Frontal cortex (tissue), 4 donors: ENCODE results near the gene GSG1L. TPM values are rescaled to one million over a fixed set of nuclear protein-coding genes. Genes with fewer than 3 reads are reported as not detected.

Experiments used
- DNase-seq, 2 donors: peaks; one replicate each; pipeline ENCODE4 v3.0.0; 2012; ENCODE audit warnings: low spot score in 2 of 2
- FAIRE-seq: peaks from 2 replicates; lab custom pipeline; 2012; peaks lifted over from hg19 to GRCh38; lab: Jason Lieb, UNC
- total RNA-seq: library from RNA; depleted of rRNA; stranded (reverse); fragments of >200 nt; gene quantifications from one replicate; pipeline ENCODE4 v1.2.3, GENCODE V29; 2014
- donor health status: control.
- donor health status: control.
- donor health status: control.

GSG1L gene
- total RNA-seq, 1 donor from 2014 or later, result 5.3 TPM

DNA sequence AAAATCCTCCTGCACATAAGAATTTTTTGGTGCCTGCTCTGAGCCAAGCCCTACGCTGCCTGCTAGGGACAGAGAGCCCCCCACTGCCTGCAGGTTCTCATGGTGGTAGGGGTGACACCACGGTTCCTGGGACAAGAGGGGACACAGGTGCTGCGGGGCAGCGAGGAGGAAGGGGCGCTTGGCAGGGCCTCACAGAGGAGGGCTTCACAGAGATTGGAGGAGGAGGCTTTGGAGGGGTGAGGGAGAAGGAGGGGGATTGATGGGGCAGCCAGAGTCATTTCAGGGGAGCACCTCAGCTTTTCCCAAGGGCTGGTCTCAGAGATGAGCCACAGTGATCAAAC lies 29.8 kb upstream of the GSG1L start:
- FAIRE-seq (no peak), DNase-seq (no peak)

DNA sequence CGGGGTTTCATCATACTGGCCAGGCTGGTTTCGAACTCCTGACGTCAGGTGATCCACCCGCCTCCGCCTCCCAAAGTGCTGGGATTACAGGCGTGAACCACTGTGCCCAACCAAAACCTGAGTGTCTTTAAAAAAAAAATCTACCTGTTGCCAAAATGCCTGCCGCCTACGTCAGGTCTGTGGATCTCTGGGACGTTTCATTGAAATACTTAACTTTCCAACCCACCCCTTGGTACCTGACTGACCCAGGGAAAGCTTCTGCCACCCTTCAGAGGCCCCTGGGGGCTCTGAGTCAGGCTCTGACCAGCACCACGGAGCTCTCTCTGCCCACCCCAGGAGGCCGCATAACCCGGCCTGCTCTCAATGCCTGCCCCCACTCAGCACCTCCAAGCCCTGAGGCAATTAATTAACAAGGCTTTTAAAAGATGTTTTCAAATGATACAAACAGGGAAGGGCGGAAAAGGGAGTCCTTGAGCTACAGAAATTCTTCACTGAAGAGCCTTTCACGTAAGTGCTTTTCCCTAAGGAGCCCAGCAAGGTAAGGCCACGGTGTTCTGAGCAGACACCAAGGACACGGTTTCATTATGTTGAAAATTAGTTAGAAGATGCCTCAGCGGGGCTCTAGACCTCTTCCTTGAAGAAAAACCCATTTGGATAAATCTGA lies 29.3 kb upstream of the GSG1L start:
- FAIRE-seq, result no peak

DNA sequence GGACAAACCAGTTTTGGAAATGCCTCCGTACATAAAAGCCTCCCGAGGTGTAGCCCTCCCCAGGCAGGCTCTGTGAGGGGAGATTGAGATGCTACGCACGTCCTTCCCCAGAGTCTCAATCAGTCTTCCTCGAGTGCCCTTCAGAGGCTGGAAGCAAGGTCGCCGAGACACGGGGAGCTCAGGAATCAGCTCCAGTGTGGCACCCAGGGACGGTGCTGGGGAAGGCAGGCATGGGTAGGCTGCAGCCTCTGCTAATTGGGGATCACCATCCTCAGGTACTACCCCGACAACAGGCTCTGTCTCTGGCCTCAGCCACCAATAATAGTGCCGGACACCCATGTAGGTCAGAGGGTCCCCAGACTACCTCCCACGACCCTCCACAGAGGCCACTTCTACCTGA lies 28.1 kb upstream of the GSG1L start:
- no peak for DNase-seq
- no peak for FAIRE-seq

More for the DNA sequence above, 29.3 kb upstream of the GSG1L start:
- no peak for DNase-seq

DNA sequence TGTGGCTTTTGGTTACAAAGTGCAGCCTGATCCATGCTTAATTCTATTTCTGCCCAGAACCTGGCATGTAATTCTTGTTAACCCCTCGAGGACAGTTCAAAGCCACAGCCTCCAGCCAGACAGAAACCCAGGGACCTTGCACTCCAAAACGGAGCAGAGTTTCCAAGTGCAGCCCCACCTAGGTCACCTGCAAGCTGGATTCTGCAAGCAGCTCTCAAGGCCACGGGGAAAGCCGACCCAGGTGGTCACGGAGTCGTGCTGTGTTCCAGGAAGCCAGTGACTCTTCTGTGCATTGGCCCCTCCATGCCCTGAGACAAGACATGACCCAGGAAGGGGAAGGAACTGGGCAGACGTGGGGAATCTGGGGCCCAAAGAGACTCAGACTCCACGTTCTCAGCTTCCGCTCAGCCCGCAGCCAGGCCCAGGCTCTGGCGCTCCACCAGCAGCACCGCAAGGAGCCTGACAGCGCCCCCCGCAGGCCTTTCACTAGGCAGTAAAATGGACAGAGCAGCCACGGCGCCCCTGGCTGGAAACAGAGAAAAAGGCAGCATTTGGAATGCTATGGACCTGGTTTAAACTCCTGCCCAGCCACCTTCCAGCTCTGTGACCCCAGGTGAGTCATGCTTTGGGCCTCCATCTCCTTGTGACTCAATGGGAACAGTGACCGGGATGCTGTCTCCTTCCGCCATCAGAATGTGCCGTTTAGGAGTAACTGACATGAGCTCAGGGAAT lies 27.3 kb upstream of the GSG1L start:
- DNase-seq (no peak), FAIRE-seq (no peak)

DNA sequence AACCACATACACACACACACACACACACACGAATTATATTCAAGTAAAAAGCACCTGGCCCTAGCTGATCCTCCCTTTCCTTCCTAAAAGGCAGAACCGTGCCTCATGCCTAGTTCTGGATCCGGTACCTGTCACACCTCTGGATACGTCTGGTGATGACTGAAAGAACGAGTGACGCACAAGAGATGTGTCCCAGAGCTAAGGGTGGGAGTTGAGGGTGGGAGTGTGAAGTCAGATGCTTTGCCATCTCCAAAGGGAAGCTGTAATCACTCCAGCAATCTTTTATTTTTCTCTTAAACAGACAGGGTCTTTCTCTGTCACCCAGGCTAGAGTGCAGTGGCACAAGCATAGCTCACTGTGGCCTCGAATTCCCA lies 26.5 kb upstream of the GSG1L start:
- DNase-seq (peak in 1 of 2 donors; percentile 34), FAIRE-seq (no peak)

DNA sequence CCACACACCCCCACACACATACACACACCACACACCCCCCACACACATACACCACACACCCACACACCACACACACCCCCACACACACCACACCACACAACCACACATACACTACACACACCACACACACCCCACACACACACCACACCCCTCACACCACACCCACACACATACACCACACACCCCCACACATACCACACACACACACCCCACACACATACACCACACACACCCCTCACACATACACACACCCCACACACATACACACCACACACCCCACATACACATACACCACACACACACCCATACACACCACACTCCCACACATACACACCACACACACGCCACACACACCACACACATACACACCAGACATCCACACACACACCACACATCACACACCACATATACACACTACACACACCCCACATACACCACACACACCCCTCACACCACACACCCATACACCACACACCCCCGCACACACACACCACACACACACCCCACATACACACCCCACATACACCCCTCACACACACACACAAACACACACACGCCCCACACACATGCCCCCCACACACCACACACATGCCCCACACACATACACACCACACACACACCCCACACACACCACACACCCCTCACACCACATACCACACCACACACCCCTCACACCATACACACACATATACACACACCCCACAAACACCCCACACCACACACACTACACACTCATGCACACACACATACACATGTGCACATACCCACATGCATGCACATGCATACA lies 25.9 kb upstream of the GSG1L start:
- FAIRE-seq, result no peak
- DNase-seq, result no peak

DNA sequence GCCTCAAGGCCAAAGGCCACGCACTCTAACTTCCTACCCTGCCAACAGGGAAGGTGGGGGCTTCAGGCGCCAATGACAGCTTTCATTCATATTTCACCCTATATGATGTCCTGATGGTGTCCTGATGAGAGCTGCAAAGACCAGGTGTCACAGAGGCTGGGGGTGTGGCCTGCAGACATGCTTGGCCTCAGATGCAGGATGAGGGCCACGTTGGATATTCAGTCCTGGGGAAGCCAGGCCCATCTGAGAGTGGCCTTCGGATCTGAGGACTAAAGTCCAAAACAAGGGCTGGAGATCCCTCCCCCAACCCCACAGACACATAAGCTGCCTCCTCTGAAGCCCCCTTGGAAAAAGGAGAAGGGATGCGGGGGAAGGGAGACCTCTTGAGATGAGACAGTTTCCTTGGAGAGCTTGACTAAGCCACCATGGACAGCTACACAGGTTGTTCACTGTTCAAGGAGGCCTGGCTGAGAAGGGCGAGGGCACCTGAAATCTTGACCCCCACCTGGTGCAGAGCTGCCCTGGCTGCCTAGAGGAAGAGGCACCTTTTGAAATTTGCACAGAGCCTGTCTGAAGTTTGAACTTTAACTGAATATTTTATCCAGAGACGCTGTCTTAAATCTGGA lies 24.3 kb upstream of the GSG1L start:
- FAIRE-seq (no peak), DNase-seq (no peak)

DNA sequence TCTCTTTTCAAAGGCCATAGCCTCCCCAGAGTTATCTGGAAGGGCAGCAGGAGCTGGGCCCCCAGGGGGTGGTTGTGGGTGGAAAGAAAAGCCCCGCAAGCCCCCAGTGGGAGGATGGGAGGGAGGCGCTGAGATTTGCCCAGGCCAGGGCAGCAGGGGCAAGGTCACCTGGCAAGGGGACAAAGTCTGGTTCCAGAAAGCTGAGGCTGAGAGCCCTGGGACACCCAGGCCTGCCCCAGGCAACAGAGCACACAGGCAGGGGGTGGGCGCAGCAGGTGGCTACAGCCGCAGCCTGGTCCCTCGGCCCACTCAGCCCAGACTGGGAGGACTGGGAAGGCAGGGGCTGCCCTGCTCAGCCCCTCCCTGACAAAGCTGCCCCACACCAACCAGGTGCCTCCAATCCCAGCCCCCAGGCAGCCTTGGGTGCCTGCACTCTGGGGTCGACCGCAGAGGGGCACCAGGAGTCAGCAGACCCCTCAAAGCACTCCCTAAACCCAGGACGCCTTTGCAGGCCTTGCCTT lies 23.7 kb upstream of the GSG1L start:
- no peak for FAIRE-seq

DNA sequence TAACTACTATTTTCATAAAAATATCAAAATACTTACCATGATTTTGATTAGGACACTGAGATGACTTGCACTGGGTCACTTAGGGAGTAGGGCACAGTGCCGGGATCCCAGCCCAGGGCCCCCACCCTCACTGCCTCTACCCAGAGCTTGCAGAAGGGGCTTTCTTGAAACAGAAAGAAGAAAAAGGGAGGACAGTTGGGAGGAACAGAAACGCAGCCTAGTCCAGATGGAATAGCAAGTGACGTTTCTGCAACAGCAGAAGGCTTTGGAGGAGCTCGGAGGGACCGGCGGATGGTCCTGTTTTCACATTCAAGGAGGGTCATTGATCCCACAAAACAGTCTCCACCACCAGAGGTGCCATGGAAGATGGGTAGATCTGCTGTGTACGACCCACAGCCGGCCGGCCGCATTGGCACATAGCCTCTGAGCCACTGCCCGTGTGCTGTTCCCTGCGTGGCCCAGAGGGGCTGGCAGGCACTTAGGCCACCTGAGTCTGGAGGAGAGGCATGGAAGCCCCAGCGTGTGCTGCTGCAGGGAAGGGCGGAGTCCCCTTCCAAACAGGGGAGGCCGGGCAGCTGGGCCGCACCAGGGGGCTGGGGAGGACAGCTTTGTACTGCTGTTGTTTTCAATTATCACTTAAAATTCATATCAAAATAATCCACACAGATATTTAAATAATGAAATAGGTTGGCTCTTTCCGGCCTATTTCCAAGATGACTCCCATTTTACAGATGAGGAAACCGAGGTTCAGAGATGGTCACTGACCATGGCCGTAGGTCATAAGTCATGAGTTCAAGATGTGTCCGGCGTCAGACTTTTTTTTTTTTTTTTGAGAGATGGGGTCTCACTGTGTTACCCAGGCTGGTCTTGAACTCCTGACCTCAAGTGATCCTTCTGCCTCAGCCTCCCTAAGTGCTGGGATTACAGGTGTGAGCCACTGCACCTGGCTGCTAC lies 22.9 kb upstream of the GSG1L start:
- FAIRE-seq (no peak), DNase-seq (no peak)

More for the DNA sequence above, 23.7 kb upstream of the GSG1L start:
- no peak for DNase-seq

DNA sequence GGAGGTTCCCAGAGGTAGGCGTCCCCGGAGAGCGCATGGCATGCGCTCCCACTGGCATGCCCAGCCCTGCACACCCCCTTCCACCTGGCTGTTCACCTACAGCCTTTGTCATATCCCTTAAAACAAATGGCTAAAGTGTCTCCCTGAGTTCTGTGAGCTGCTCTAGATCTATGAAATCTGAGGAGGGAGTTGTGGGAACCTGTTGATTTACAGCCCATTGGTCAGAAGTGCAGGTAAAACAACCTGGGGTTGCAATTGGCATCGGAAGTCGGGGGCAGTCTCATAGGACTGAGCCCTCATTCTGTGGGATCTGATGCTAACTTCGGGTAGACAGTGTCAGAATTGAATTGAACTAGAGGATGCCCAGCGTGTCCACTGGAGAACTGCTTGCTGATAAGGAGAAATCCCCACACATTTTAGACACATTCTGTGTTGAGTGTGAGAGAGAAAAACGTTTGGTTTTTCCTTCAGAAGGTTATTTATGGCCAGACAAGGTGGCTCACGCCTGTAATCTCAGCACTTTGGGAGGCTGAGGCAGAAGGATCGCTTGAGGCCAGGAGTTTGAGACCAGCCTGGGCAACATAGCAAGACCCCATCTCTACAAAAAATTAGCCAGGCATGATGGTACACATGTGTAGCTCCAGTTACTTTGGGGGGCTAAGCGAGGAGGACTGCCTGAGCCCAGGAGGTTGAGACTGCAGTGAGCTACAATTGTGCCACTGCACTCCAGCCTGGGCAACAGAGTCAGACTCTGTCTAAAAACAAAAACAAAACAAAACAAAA lies 22.1 kb upstream of the GSG1L start:
- FAIRE-seq (no peak), DNase-seq (no peak)

DNA sequence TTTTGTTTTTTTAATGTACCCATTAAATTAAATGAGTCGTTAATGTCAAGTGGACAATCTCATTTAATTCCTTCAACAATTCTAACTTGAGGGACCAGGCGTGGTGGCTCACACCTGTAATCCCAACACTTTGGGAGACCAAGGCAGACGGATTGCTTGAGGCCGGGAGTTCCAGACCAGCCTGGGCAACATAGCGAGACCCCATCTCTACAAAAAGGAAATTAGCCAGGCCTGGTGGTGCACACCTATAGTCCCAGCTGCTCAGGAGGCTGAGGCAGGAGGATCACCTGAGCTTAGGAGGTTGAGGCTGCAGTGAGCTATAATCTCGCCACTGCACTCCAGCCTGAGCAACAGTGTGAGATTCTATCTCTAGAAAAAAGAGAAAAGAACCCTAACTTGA lies 20.7 kb upstream of the GSG1L start:
- FAIRE-seq, result no peak

DNA sequence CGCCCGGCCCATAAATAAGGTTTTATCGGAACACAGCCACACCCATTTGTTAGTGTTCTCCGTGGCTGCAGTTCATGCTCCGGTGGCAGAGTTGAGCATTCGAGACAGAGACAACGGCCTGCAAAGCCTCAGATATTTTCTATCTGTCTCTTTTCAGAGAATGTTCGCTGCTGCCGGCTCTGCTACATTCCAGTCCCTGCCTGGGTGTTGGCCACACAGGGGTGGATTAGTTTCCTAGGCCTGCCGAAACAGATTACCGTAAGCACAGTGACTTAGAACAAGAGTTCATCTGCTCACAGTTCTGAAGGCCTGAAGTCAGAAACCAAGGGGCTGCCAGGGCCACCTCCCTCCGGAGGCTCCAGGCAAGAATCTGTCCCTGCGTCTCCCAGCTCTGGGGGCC lies 19.1 kb upstream of the GSG1L start:
- no peak for DNase-seq
- FAIRE-seq, result no peak

More for the DNA sequence above, 20.7 kb upstream of the GSG1L start:
- no peak for DNase-seq

DNA sequence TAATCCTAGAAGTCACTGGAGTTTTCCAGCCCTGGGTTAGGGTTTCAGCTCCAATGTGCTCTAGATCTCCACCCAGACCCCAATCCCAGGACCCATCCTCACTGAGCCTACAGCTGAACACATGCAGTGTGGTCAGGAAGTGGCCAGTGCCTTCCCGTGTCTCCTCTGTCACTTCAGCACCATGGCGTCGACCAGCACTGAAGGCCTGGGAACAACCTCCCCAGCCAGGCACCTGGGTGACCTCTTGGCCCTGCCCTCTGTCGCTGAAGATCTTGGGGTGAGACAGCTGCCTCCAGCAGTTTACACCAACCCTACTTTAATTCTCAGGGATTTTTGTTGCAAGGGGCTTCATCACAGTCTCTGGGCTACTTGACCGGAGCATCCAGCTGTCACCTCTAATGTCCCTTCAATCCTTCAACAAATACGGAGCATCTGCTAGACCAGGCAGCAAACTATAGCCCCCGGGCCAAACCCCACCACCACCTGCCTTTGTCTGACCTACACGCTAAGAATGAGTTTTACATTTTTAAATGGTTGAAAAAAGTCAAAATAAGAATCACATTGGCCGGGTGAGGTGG lies 18.0 kb upstream of the GSG1L start:
- DNase-seq (no peak), FAIRE-seq (no peak)

DNA sequence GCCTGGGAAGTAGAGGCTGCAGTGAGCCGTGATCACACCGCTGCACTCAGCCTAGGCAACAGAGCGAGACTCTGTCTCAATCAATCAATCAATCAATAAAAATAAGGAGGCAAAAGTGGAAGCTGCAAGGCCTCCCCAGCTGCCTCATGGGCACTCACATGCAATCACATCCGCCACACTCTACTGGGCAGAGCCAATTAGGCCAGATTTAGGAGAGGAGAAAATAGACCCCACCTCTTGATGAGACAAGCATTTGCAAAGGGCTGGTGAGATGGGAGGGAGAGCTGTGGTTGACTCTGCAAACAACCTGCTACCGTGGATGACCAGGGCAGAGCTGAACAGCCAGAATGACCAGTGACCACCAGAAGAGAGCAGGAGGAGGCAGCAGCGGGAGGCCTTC lies 14.7 kb upstream of the GSG1L start:
- FAIRE-seq (no peak), DNase-seq (no peak)

DNA sequence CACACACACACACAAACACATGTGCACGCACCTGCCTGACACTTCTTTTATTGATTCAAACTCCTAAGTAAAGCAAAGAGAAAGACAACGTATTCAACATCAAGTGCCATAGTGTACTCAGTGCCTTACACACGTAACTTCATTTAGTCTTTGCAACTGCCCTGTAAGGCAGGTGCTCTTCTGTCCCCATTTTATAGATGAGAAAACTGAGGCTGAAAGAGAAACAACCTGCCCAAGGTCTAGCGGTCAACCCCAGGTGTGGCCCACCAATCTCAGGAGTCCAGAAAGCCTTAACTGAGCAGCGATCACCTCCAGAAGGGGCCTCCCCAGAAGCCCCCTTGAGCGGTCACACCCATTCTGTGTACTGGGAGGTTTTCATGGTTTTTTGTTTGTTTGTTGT lies 10.3 kb upstream of the GSG1L start:
- no peak for FAIRE-seq

DNA sequence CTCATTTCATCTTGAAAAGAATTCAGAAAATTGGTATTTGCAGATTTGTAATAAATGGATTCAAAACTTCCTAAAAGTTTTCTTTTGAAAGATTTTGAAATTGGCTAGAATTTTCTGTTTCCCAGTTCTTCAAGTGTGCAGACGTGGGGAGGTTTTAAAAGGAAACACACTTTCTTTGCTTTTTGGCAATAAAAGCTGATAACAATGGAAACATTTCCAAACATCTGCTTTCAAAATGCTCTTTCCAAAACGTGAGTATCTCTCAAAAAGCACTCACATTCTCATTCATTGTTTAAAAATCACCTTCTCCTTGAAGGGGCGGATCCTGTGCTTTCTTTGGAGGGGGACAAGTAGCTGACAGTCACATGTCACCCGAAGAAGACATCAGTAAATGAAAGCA lies 8.6 kb upstream of the GSG1L start:
- DNase-seq (no peak), FAIRE-seq (no peak)

More for the DNA sequence above, 10.3 kb upstream of the GSG1L start:
- no peak for DNase-seq

DNA sequence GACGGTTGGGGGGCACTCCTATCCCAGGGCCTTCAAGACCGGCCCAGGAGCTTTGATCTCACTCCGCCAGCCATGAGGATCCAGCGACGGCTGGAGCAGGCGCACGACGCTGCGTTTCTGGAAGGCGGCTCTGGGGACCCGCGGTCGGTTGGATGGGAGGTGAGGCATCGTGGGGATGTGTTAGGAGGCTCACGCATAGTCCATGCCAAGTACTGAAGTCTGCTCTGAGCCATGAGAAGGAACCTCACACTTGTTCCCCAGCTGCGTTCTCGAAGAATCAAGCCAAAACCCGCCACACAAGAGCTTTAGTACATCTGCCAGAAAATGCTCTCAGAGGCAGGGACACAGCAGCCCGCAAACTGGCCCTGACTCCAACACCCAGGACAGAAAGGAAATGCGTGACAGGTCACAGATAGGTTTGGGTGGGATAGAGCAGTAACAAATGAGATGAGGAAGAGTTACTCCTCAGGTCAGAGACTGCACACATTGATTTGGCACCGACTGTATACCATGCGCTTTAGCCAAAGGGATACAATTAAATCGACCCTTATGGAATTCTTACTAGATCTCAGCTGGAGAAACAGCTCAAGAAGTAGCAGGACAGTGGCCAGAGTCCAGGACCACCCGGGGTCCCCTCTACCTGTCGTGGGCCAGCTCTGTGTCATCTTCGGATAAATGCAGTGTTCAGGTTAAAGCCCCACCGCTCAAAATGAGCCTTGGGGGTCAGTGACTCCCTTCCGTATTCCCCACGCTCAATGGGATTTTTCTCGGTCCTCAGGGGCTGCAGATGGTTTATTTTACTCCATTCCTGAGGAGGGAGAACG lies 6.7 kb upstream of the GSG1L start:
- no peak for FAIRE-seq
- DNase-seq, result no peak
